GM21619 (cell line): ENCODE data around the gene KATNA1.
"Not testable (repeated sequence)": the region's sequence is repeated elsewhere in the genome, so short reads cannot be mapped to it uniquely, and the experiment has no call there.

Experiments
- ATAC-seq: cut with Tn5 transposase; IDR thresholded peaks from one replicate; pipeline ENCODE4 v1.9.1; 2021; ENCODE audit not compliant: unreplicated experiment

Gene KATNA1

DNA sequence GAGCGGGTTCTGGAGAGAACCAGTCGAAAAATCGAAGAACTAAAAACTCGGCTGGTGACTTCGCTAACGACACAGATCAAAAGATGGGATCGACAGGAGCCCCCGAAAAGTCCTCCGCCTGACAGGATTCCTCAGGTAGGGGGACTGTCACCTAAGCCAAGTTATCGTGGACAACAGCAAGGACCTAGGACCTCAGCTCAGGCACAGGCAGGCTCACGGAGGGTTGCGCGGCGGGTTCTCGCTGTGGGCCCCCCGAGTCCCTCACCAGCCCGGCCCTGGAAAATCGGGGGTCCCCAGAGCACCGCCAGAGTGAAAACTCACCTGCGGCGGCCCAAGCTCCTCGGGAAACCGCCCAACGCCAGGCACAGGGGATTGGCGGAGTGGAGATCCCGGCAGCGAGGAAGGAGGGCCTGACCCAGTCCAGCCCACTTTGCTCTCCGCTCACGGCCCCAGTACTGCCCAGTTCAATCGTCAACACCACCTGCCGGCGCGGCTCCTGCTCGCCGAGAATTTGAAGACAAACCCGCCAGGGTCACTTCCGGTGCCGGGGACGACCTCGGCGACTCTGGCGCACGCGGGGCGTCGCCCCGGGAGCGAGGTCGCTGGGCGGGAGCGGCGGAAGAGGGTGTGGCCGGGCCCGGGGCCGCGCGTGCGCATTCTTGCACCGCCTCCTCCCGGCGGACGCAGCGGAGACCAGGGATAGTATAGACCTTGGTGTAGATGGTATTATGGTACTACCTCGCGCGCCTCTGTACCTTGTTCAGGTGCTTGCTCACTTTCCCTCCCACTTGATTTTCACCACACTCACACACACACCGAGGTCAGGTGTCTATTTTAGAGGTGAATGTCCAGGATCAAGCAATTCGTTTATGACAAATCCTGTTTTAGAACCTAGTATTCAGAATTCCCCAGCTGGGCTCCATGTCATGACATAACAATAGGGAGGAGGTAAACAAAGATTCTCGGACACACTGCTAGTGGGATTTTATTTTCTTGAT is at the start of gene KATNA1:
TSS of gene KATNA1 (minus strand) at position 567 of the 998 bp plus-strand sequence. CDS start 10,167 bp downstream, outside the sequence.
- ATAC-seq, result peak; percentile 89

GRCh38 chr6:149698175-149698574 is 49.7 kb upstream of the KATNA1 start:
- no peak for ATAC-seq

GRCh38 chr6:149696901-149697300 is 48.4 kb upstream of the KATNA1 start:
- no peak for ATAC-seq

DNA sequence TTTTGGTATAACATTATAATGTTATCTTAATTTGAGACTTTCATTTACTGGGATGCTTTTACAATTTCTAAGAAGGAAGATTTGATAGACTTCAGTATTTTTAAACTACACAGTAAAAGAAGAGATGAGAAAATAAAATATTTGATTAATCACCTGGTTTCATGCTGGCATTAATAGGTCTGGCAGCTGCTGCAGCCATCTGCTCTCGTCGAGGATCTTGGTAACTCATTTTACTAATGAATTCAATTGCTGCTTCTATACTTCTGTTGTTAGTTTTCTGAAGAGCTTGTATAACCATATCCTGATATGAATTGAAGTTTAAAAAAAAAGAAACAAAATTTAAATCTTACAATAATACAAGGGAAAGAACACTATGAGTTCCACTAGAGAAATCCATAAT is 46.4 kb upstream of the KATNA1 start:
- ATAC-seq, result no peak

DNA sequence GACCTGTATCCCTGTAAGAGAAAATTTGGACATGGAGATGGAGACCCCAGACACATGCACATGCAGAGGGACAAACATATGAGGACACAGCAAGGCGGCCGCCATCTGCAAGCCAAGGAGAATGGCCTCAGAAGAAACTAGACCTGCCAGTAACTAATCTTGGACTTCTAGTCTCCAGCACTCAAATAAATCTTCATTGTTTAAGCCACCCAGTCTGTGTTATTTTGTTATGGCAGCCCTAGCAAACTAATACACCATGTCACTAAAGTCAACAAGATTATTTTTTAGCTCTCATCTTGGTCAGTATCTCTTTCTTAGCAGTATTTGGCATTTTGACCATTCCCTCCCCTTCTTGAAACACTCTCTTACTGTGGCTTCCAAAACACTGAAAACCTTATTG is 42.7 kb upstream of the KATNA1 start:
- ATAC-seq, result no peak

- ATAC-seq, result no peak
Observed at GRCh38 chr6:149686230-149686629, 37.7 kb upstream of the KATNA1 start.

GRCh38 chr6:149683256-149683859 is 34.8 kb upstream of the KATNA1 start:
- no peak for ATAC-seq

- not testable (repeated sequence) for ATAC-seq
Observed at GRCh38 chr6:149681845-149682244, 33.3 kb upstream of the KATNA1 start.

DNA sequence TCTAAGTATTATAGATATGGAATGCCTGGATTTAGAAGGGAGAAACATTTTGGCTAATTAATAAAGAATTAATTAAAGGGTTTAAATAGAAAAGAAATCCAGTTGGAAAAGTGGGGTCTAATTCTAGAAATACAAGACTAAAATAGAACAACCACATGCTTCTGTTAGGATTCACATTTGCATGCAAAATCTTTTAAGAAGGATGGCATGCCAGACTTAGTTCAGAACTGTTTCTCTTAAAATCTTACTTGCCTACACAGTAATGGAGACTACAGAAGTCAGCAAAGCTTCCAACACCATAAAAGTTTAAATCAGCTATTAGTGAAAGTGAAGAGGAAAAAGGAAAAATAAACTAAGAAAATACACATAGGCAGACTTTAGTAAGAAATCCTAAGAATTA is 32.7 kb upstream of the KATNA1 start:
- no peak for ATAC-seq

GRCh38 chr6:149680503-149680902 is 32.0 kb upstream of the KATNA1 start:
- peak; percentile 74 for ATAC-seq

- not testable (repeated sequence) for ATAC-seq
Observed at GRCh38 chr6:149672265-149672664, 23.8 kb upstream of the KATNA1 start.

DNA sequence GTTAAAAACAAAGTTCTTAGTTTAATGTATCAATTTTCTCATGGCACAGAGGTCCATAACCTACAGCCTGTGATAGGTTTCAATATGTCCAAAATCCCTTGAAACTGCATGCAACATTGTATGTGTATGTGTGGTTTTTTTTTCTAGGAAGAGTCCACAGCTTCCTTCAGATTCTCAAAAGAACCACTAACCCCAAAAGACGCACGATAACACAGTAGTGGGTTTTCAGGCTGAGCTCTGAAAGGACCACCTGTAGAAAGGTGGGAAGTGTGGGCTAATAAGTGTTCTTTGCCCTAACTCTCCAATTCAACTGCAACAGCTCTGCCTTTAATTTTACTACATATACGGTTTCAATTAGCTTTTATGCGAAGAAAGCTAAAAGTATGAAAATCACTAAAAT is 11.5 kb upstream of the KATNA1 start:
- no peak for ATAC-seq

DNA sequence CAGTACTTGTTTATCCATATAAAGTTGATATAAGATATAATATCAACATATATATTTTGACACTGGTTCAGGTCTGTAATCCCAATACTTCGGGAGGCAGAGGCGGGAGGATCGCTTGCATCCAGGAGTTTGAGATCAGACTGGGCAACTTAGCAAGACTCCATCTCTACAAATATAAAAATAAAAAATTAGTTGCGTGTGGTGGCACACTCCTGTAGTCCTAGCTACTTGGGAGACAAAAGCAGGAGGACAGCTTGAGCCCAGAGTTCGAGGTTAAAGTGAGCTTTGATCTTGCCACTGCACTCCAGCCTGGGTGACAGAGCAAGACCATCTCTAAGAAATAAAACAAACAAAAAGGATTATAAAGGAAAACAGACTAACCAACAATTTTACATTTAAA is 8.9 kb upstream of the KATNA1 start:
- no peak for ATAC-seq

GRCh38 chr6:149651056-149651455 is 2.5 kb upstream of the KATNA1 start:
- no peak for ATAC-seq

GRCh38 chr6:149646599-149646998 is 1.9 kb downstream of the KATNA1 start:
- ATAC-seq, result no peak

- ATAC-seq, result no peak
Observed at GRCh38 chr6:149642829-149643580, 5.5 kb downstream of the KATNA1 start.

- ATAC-seq, result no peak
Observed at GRCh38 chr6:149636124-149636523, 12.4 kb downstream of the KATNA1 start.

- no peak for ATAC-seq
Observed at GRCh38 chr6:149634315-149634714, 14.2 kb downstream of the KATNA1 start.

- peak; percentile 84 for ATAC-seq
Observed at GRCh38 chr6:149628875-149629510, 19.5 kb downstream of the KATNA1 start.

- no peak for ATAC-seq
Observed at GRCh38 chr6:149627672-149628071, 20.8 kb downstream of the KATNA1 start.

DNA sequence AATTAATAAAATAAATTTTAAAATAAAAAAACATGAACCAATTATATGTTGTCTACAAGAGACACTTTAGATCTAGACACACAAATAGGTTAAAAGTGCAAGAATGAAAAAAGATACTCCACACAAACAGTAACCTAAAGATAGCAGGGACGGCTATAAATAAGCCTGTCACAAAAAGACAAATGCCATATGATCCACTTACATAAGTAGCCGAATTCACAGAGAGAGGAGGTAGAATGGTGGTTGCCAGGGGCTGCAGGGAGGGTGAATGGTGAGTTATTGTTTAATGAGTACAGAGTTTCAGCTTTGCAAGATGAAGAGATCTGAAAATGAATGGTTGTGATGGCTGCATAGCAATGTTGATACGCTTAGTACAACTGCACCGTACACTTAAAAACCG is 32.7 kb downstream of the KATNA1 start:
- ATAC-seq, result no peak
